WTC11 (cell line): ENCODE data around the gene PTPDC1. TPM values are rescaled to one million over a fixed set of nuclear protein-coding genes. Genes with fewer than 3 reads are reported as not detected.

Experiments used
- ATAC-seq: fragments of 200-7000 bp; cut with Tn5 transposase; 2 replicates; pipeline ENCODE4 v1.10.0; 2021; ENCODE audit warnings: mild to moderate bottlenecking, moderate library complexity
- CTCF ChIA-PET: fragments of 300-600 bp; sonication (Branson Sonifier 250); formaldehyde crosslinking; loops from one replicate; lab custom pipeline; 2021; ENCODE audit warnings: antibody characterized with exemption; lab: Charles Lee
- POLR2A ChIA-PET: fragments of 350-600 bp; sonication (Branson Sonifier 250); formaldehyde crosslinking; loops from one replicate; lab custom pipeline; 2021; ENCODE audit warnings: antibody characterized with exemption; lab: Charles Lee
- DNase-seq: peaks from one replicate; pipeline ENCODE4 v3.0.0; 2021; ENCODE audit warnings: low spot score
- H3K27ac Mint-ChIP-seq: 2 replicates; pipeline ENCODE4 v1.8.0; 2021; ENCODE audit warnings: mixed read lengths
- H3K27me3 Mint-ChIP-seq: 2 replicates; pipeline ENCODE4 v1.8.0; 2021; ENCODE audit warnings: low read depth, mild to moderate bottlenecking, moderate library complexity, mixed read lengths
- H3K36me3 Mint-ChIP-seq: 2 replicates; pipeline ENCODE4 v1.8.0; 2021; ENCODE audit warnings: mixed read lengths
- H3K4me1 Mint-ChIP-seq: 2 replicates; pipeline ENCODE4 v1.8.0; 2022; ENCODE audit warnings: mixed read lengths
- H3K4me3 Mint-ChIP-seq: 2 replicates; pipeline ENCODE4 v1.8.0; 2021; ENCODE audit warnings: mild to moderate bottlenecking, moderate library complexity, mixed read lengths
- H3K9me3 Mint-ChIP-seq: 2 replicates; pipeline ENCODE4 v1.8.0; 2021; ENCODE audit warnings: mixed read lengths
- CREB1 ChIP-seq: sonication (generic); formaldehyde crosslinking; IDR thresholded peaks from 2 replicates; pipeline ENCODE4 v1.8.0; 2023; ENCODE audit warnings: mild to moderate bottlenecking, missing genetic modification reagents
- CREM ChIP-seq: sonication (generic); formaldehyde crosslinking; IDR thresholded peaks from 2 replicates; pipeline ENCODE4 v1.8.1; 2022; ENCODE audit warnings: mild to moderate bottlenecking, missing genetic modification reagents, moderate library complexity
- ELF4 ChIP-seq: sonication (generic); formaldehyde crosslinking; IDR thresholded peaks from 2 replicates; pipeline ENCODE4 v1.8.1; 2022; ENCODE audit warnings: low read depth, mild to moderate bottlenecking, moderate library complexity, missing genetic modification reagents
- FOXJ3 ChIP-seq: sonication (generic); formaldehyde crosslinking; IDR thresholded peaks from 2 replicates; pipeline ENCODE4 v1.9.0; 2021; ENCODE audit warnings: missing genetic modification reagents, mild to moderate bottlenecking, borderline replicate concordance
- NFYB ChIP-seq: sonication (generic); formaldehyde crosslinking; conservative IDR thresholded peaks from 2 replicates; pipeline ENCODE4 v1.8.0; 2022; ENCODE audit warnings: low read depth, missing genetic modification reagents
- TCF7 ChIP-seq: sonication (generic); formaldehyde crosslinking; IDR thresholded peaks from 2 replicates; pipeline ENCODE4 v1.8.0; 2022; ENCODE audit warnings: mild to moderate bottlenecking, low read depth, missing genetic modification reagents, moderate library complexity
- TEAD4 ChIP-seq: sonication (generic); formaldehyde crosslinking; IDR thresholded peaks from 2 replicates; pipeline ENCODE4 v1.8.0; 2022; ENCODE audit warnings: mild to moderate bottlenecking, missing genetic modification reagents
- ZNF219 ChIP-seq: sonication (generic); formaldehyde crosslinking; IDR thresholded peaks from 2 replicates; pipeline ENCODE4 v1.8.0; 2023; ENCODE audit warnings: missing genetic modification reagents, mild to moderate bottlenecking, borderline replicate concordance
- ZNF671 ChIP-seq: fragments of 250-450 bp; sonication (Bioruptor Pico); IDR thresholded peaks from 2 replicates; pipeline ENCODE4 v1.8.0; 2021; ENCODE audit warnings: mild to moderate bottlenecking
- total RNA-seq: library from RNA; stranded (reverse); gene quantifications from 3 replicates; pipeline ENCODE4 v1.2.3, GENCODE V29; 2021
- TF ChIP-seq, protein P1 (sequence below): sonication (generic); formaldehyde crosslinking; IDR thresholded peaks from 2 replicates; pipeline ENCODE4 v1.8.1; 2022; ENCODE audit warnings: low read depth, missing genetic modification reagents, borderline replicate concordance
- TF ChIP-seq, protein P2 (sequence below): fragments of 250-450 bp; sonication (Bioruptor Pico); IDR thresholded peaks from 2 replicates; pipeline ENCODE4 v2.1.2; 2022; ENCODE audit warnings: mild to moderate bottlenecking, moderate library complexity
- TF ChIP-seq, protein P3 (sequence below): sonication (generic); formaldehyde crosslinking; IDR thresholded peaks from 2 replicates; pipeline ENCODE4 v1.8.1; 2023; ENCODE audit warnings: mild to moderate bottlenecking, missing genetic modification reagents
- TF ChIP-seq, protein P4 (sequence below): sonication (generic); formaldehyde crosslinking; IDR thresholded peaks from 2 replicates; pipeline ENCODE4 v1.8.1; 2023; ENCODE audit warnings: mild to moderate bottlenecking, missing genetic modification reagents
- TF ChIP-seq, protein P5 (sequence below): sonication (generic); formaldehyde crosslinking; IDR thresholded peaks from 2 replicates; pipeline ENCODE4 v1.8.0; 2023; ENCODE audit warnings: mild to moderate bottlenecking, missing genetic modification reagents
- TF ChIP-seq, protein P6 (sequence below): fragments of 250-450 bp; sonication (Bioruptor Pico); IDR thresholded peaks from 2 replicates; pipeline ENCODE4 v1.9.0; 2021; ENCODE audit warnings: moderate library complexity, mild to moderate bottlenecking, inconsistent platforms, borderline replicate concordance
- TF ChIP-seq, protein P7 (sequence below): sonication (generic); formaldehyde crosslinking; IDR thresholded peaks from 2 replicates; pipeline ENCODE4 v1.8.1; 2022; ENCODE audit warnings: missing genetic modification reagents, borderline replicate concordance
- TF ChIP-seq, protein P8 (sequence below): sonication (generic); formaldehyde crosslinking; IDR thresholded peaks from 2 replicates; pipeline ENCODE4 v1.8.0; 2022; ENCODE audit warnings: mild to moderate bottlenecking, missing genetic modification reagents

The PTPDC1 gene
- total RNA-seq, 1 experiment from 2014 or later: 9.2 TPM

DNA sequence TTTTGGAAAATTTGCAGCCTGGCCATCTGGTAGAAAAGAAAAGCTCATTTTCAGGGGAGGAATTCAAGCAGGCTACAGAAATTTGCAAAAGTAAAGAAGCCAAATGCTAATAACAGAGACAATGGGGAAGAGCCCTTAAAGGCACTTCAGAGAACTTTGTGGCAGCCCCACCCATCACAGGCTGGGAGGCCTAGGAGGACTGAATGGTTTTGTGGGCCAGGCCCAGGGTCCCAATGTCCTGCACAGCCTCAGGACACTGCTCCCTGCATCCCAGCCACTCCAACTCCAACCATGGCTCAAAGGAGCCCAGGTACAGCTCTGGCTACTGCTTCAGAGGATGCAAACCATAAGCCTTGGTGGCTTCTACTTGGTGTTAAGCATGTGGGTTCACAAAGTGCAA, 44.3 kb downstream of the PTPDC1 start (continued):
- TF ChIP-seq, protein P1, sequence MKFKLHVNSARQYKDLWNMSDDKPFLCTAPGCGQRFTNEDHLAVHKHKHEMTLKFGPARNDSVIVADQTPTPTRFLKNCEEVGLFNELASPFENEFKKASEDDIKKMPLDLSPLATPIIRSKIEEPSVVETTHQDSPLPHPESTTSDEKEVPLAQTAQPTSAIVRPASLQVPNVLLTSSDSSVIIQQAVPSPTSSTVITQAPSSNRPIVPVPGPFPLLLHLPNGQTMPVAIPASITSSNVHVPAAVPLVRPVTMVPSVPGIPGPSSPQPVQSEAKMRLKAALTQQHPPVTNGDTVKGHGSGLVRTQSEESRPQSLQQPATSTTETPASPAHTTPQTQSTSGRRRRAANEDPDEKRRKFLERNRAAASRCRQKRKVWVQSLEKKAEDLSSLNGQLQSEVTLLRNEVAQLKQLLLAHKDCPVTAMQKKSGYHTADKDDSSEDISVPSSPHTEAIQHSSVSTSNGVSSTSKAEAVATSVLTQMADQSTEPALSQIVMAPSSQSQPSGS (CRISPR knock-in tag): no peak
- TF ChIP-seq FOXJ3 (CRISPR knock-in tag) (no peak), TEAD4 (CRISPR knock-in tag) (no peak)
- TF ChIP-seq, protein P2, sequence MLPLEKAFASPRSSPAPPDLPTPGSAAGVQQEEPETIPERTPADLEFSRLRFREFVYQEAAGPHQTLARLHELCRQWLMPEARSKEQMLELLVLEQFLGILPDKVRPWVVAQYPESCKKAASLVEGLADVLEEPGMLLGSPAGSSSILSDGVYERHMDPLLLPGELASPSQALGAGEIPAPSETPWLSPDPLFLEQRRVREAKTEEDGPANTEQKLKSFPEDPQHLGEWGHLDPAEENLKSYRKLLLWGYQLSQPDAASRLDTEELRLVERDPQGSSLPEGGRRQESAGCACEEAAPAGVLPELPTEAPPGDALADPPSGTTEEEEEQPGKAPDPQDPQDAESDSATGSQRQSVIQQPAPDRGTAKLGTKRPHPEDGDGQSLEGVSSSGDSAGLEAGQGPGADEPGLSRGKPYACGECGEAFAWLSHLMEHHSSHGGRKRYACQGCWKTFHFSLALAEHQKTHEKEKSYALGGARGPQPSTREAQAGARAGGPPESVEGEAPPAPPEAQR: no peak
- TF ChIP-seq, protein P3, sequence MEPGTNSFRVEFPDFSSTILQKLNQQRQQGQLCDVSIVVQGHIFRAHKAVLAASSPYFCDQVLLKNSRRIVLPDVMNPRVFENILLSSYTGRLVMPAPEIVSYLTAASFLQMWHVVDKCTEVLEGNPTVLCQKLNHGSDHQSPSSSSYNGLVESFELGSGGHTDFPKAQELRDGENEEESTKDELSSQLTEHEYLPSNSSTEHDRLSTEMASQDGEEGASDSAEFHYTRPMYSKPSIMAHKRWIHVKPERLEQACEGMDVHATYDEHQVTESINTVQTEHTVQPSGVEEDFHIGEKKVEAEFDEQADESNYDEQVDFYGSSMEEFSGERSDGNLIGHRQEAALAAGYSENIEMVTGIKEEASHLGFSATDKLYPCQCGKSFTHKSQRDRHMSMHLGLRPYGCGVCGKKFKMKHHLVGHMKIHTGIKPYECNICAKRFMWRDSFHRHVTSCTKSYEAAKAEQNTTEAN (CRISPR knock-in tag): no peak
- TF ChIP-seq, protein P4, sequence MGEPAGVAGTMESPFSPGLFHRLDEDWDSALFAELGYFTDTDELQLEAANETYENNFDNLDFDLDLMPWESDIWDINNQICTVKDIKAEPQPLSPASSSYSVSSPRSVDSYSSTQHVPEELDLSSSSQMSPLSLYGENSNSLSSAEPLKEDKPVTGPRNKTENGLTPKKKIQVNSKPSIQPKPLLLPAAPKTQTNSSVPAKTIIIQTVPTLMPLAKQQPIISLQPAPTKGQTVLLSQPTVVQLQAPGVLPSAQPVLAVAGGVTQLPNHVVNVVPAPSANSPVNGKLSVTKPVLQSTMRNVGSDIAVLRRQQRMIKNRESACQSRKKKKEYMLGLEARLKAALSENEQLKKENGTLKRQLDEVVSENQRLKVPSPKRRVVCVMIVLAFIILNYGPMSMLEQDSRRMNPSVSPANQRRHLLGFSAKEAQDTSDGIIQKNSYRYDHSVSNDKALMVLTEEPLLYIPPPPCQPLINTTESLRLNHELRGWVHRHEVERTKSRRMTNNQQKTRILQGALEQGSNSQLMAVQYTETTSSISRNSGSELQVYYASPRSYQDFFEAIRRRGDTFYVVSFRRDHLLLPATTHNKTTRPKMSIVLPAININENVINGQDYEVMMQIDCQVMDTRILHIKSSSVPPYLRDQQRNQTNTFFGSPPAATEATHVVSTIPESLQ (CRISPR knock-in tag): no peak

DNA sequence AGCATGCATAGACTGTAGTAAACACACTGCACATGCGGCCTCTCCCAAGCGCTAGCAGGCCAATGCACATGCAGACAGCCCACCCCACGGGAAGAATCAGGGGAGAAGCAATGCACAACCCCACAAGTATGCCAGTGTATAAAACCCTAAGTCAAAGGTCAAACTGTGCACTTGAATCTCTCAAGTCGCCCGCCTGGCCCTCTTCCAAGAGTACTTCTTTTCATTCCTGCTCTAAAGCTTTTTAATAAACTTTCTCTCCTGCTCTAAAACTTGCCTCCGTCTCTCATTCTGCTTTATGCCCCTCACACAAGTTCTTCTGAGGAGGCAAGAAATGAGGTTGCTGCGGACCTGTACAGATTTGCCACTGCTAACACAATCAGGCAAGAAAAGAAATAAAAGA, 50.4 kb downstream of the PTPDC1 start:
- Mint-ChIP-seq H3K4me1 (peaks cover 3% of the 10 kb centered on the region), H3K27me3 (peaks cover 3% of the 10 kb centered on the region), H3K9me3 (peaks cover 15% of the 10 kb centered on the region), H3K36me3 (peaks cover 7% of the 10 kb centered on the region), H3K4me3 (no peak overlapping the region), H3K27ac (no peak overlapping the region)
- POLR2A ChIA-PET: no interaction called here
- CTCF ChIA-PET: no interaction called here
- ATAC-seq: no peak
- no peak for DNase-seq
- TF ChIP-seq, protein P5, sequence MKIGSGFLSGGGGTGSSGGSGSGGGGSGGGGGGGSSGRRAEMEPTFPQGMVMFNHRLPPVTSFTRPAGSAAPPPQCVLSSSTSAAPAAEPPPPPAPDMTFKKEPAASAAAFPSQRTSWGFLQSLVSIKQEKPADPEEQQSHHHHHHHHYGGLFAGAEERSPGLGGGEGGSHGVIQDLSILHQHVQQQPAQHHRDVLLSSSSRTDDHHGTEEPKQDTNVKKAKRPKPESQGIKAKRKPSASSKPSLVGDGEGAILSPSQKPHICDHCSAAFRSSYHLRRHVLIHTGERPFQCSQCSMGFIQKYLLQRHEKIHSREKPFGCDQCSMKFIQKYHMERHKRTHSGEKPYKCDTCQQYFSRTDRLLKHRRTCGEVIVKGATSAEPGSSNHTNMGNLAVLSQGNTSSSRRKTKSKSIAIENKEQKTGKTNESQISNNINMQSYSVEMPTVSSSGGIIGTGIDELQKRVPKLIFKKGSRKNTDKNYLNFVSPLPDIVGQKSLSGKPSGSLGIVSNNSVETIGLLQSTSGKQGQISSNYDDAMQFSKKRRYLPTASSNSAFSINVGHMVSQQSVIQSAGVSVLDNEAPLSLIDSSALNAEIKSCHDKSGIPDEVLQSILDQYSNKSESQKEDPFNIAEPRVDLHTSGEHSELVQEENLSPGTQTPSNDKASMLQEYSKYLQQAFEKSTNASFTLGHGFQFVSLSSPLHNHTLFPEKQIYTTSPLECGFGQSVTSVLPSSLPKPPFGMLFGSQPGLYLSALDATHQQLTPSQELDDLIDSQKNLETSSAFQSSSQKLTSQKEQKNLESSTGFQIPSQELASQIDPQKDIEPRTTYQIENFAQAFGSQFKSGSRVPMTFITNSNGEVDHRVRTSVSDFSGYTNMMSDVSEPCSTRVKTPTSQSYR (CRISPR knock-in tag): no peak
- TF ChIP-seq, protein P4 (CRISPR knock-in tag): no peak
- TF ChIP-seq, protein P1 (CRISPR knock-in tag): no peak
- TF ChIP-seq CREM (CRISPR knock-in tag): no peak
- TF ChIP-seq ZNF219 (CRISPR knock-in tag): no peak
- TF ChIP-seq, protein P2: no peak
- TF ChIP-seq, protein P6, sequence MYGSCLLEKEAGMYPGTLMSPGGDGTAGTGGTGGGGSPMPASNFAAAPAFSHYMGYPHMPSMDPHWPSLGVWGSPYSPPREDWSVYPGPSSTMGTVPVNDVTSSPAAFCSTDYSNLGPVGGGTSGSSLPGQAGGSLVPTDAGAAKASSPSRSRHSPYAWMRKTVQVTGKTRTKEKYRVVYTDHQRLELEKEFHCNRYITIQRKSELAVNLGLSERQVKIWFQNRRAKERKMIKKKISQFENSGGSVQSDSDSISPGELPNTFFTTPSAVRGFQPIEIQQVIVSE (CRISPR knock-in tag): no peak
- no peak for TF ChIP-seq ZNF671
- TF ChIP-seq NFYB (CRISPR knock-in tag): no peak
- TF ChIP-seq TCF7 (CRISPR knock-in tag): no peak
- TF ChIP-seq ELF4 (CRISPR knock-in tag): no peak
- TF ChIP-seq, protein P7, sequence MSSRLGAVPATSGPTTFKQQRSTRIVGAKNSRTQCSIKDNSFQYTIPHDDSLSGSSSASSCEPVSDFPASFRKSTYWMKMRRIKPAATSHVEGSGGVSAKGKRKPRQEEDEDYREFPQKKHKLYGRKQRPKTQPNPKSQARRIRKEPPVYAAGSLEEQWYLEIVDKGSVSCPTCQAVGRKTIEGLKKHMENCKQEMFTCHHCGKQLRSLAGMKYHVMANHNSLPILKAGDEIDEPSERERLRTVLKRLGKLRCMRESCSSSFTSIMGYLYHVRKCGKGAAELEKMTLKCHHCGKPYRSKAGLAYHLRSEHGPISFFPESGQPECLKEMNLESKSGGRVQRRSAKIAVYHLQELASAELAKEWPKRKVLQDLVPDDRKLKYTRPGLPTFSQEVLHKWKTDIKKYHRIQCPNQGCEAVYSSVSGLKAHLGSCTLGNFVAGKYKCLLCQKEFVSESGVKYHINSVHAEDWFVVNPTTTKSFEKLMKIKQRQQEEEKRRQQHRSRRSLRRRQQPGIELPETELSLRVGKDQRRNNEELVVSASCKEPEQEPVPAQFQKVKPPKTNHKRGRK: no peak
- TF ChIP-seq, protein P8, sequence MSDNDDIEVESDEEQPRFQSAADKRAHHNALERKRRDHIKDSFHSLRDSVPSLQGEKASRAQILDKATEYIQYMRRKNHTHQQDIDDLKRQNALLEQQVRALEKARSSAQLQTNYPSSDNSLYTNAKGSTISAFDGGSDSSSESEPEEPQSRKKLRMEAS (CRISPR knock-in tag): no peak
- no peak for TF ChIP-seq CREB1 (CRISPR knock-in tag)
